ENCODE measurements around the gene MRPL27.

Gene MRPL27

GRCh38 chr17:50325906-50326305, 47.1 kb downstream of the MRPL27 start:
- no peak for DNase-seq (ENCODE audit: low read depth, low spot score)
- H3K27ac ChIP-seq, result no peak overlapping the region

DNA sequence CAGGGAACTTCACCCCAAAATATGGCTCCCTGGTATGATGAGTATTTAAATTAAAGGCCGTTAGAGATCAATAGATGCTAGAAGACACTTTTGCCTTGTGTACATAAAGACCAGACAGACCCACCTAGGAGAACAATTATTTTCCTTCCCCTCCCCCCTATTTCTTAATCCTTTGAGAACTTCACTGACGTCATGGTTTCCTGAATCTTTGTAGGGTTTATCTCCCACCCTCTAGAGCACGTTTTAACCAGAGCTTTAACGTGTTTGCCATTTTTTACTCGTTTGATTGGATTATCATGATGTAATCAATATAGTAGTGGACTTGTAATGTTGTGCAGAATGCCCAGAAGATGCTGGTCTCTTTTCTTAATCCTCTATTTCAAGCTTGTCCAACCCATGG, 49.9 kb downstream of the MRPL27 start:
- no peak overlapping the region for H3K27ac ChIP-seq
- DNase-seq (ENCODE audit: low read depth, low spot score), result no peak

DNA sequence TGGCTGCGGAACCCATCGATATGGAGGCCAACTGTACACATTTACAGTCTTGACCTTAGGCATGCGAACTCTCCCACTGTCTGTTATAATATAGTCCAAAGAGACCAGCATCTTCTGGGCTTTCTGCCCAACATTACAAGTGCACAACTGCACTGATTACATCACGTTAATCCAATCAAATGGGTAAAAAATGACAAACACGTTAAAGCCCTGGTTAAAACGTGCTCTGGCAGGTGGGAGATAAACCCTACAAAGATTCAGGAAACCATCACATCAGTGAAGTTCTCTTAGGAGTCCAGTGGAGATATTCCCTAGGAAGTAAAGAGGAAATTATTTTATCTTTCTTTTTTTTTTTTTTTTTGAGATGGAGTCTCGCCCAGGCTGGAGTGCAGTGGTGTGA, 50.7 kb downstream of the MRPL27 start:
- no peak overlapping the region for H3K27ac ChIP-seq
- no peak for DNase-seq (ENCODE audit: low read depth, low spot score)

DNA sequence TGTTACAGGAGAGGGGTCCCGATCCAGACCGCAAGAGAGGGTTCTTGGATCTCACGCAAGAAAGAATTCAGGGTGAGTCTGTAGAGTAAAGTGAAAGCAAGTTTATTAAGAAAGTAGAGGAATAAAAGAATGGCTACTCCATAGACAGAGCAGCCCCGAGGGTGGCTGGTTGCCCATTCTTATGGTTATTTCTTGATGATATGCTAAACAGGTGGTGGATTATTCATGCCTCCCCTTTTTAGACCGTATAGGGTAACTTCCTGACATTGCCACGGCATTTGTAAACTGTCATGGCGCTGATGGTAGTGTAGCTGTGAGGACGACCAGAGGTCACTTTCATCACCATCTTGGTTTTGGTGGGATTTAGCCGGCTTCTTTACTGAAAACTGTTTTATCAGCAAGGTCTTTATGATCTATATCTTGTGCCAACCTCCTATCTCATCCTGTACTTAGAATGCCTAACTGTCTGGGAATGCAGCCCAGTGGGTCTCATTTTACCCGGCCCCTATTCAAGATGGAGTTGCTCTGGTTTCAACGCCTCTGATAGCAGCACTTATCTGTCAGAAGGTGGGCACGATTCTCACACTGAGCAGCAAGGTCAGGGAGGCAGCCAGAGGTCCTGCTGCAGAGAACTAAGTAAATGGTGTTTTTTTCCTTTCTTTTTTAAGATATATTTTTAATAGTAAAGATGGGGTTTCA, 53.5 kb downstream of the MRPL27 start:
- peak overlapping the region; percentile 73 for H3K27ac ChIP-seq
- DNase-seq (ENCODE audit: low read depth, low spot score), result no peak

DNA sequence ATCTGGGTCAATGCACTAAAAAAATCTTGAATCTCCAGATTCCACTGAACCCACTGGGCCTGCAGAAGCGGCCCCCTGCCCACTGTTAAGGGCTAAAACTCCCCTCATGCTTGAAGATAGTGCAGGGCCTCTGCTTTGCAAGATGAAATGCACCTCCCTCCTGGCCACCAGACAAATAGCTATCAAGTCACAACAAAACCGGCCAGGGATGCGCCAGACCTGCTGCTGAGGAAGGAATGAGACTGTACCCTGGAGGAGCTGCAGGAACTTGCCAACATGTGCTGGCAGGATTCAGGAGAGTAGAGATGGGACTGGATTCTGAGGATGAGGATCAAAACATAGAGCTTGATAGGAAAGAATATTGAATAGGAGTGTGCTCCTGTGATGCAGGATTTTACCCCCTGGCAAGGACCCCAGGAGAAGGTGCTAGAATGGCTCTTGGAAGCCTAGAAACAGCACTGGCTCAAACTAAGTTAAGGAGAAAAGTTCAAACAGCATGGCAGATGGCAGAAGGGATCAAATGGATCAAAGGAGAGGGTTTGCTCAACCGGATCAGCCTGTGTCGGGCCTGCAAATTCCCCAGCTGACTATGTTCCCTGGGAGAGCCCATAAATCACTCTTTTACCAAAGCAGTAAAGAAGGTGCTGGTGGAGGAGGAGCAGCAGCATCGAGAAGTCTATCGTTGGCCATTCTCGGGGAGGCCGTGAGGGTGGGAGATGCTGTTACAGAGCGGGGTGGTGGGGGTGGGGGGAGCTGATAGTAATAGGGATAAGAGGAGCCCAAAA, 54.3 kb downstream of the MRPL27 start:
- H3K27ac ChIP-seq, result peak overlapping the region; percentile 73
- no peak for DNase-seq (ENCODE audit: low read depth, low spot score)
